IPS-11a (cell line): ENCODE measurements around the gene NXPH1.
A peak's percentile ranks its signal among the peaks of the same experiment; 100 is the strongest.

ENCODE experiments used
- H3K4me3 ChIP-seq: one replicate; pipeline ENCODE4 v1.5.1; 2013; ENCODE audit warnings: low read depth, low read length, control low read depth

Gene NXPH1

DNA sequence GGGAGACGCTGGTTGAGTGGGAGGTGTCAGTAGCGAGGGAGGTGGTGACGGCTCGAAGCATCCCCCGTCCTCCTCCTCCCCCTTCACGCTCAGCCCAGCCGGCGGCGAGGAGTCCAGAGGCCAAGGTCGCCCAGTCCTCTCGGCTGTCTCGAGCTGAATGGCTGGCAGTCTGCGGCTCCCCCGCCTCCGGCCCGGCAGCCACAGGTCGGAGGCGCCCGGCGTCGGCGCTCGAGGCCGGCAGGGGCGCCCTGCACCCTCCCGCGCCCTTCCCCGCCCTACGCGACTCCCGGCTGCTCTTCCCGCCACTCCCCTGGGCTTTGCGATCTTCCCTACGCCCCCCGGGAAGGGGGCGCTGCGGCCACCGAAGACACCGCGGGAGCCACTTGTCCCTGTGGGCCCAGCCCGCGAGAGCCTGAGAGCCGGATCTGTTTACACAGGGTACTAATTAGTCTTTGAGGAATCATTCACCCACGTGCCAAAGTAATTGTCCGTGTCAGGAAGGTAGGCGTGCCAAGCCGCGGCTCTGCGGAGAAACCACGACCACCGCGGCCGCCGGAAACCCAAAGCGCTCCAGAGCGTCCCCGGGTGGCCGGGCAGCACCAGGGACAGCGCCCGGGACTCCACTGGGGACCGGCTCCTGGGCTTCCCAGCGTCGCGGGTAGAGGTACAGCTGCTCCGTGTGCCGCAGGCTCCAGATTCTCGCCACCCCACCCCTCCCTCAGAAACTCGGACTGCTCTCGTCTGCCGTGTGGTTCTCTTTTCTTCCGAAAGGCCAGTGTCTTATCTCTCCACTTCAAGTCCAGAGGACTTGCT, at the start of gene NXPH1:
NXPH1 (plus strand) TSS at position 133 of the 813 bp plus-strand sequence.
- H3K4me3 ChIP-seq, result peak within 1 kb of the TSS; percentile 51

DNA sequence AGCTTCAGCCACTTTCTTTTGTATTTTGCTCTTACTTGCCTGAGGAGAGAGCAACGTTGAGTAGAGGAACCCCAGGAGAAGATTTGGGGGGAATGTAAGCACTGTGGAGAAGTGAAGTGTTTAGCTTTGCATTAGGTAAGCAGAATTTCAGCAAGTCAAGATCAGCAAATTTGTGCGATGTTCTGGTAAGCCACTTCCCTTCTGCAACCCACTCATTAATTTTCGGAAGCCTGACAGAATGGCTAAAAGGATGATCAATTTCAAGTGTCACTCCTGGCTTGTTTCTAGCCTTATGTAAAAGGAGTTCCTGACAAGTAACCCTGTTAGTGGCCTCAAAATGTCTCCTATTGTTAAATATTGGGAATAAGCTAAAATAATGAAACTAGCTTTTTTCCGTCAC, 48.5 kb upstream of the NXPH1 start:
- no peak overlapping the region for H3K4me3 ChIP-seq

DNA sequence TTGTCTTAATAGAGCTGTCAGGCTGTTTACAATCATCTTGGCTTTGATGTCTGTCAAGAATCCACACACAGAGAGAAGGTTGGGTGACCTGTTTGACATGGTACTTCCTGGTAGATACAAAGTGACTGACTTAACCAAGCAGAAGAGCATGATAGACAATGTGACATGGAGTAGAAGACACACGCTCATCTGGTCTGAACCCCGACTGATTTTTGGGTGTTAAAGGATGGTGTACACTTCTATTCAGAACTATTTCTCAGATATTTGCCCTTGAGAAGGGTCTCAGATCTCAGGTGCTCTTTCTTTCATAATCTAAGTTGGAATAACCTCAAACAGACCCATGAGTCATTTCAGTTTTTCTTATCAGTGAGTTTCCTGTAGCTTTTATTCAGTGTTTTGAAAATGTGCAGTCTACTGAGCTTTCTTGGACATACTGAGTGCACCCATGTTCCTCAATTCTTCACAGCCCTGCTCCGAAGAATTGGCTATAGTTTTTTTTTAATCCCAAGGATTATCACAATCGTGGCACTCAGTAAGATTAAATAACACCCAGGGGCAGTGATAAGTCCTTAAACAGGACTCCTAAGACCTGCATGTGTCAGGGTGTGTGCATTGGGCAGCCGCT, 46.4 kb upstream of the NXPH1 start:
- no peak overlapping the region for H3K4me3 ChIP-seq

DNA sequence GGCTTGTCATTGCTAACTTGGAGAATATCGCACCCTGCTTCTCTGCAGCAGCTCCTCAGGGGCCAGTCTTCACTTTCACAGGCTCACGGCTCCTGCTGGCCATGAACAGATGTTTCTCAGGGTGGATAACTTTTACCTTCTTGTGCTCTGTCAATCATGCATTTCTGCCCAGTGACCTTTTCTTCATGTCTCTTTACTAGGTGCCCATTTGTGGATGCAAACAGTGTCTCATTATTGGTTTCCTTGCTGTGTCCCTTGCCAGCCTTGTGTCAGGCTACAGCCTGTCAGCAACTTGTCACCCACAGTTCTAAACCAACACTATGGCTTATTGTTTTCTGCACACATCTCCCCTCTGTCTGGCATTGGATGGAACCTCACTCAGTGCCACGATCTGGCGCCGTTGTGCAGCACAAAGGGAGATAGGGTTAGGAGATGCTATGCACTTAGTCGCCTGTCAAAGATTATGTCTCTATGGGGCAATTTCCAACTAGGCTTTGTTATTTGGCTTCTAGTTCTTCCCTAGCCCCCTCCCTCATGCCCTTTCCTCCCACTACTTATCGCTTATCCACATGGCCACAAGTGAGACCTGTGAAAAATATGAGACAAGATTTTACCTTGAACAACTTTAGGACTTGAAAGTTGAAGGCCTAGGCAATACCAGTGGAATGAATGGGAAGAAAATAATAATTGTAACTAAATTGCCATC, 45.7 kb upstream of the NXPH1 start:
- no peak overlapping the region for H3K4me3 ChIP-seq

DNA sequence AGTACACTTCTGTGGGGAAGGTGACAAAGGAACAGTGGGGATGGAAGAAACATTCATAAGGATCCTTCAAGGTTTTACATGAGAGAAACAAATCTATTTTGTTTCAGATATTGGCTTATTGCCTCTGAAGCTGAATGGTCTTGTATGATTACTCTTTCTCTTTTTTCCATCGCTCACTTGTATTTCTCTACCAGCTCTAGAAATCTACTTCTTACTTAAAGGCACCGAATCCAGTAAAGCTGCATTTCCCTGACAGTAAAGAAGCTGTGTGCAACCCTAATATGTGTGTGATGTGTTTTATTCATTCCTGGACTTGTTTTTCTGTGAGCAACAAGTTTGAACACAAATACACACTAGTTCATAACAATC, 45.2 kb upstream of the NXPH1 start:
- no peak overlapping the region for H3K4me3 ChIP-seq

DNA sequence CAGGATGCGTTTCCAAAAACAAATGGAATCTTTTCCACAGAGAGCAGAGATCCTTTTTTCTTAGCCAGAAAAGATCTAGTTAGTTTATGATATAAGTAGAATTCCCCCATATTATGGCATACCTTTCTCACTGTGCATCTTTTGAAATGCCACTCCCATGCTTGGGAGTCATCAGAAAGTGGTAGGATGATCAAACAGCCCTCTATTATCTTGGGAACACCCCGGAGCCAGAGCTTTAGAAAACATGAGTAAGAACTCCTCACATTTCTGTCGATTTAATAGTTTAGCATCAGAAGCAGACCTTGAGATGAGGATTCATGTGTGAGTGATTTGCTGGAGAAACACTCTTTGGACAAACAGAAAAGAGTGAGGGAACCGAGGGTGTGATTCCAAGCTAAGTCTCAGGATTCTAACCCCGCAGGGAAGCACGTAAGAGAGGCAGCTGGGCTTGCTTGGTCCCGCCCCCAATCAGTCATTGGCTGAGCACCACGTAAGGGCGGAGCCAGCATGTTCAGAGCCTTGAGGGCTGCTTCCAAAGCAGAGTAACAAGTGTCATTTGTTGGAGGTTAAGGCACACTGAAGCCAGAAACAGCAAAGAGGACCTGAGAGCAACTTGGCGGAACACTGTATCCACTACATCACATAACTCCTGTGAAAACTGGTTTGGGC, 43.7 kb upstream of the NXPH1 start:
- no peak overlapping the region for H3K4me3 ChIP-seq

DNA sequence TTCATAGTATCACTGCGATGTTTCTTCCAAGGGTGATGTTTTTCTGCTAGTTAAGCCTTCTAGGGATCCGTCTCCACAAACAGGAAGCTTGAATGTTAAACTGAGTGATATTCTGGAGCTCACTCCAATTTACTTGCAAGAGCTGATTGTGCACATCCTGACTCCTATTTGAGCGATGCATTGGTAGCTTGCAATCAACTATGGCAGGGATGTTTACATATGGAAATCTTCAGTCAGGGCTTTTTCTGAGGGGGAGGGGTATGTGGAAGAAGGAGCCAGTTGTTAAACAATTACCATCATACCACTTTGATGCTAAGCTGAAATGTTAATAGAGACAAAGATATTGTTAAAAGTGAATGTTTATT, 43.2 kb upstream of the NXPH1 start:
- H3K4me3 ChIP-seq, result no peak overlapping the region

DNA sequence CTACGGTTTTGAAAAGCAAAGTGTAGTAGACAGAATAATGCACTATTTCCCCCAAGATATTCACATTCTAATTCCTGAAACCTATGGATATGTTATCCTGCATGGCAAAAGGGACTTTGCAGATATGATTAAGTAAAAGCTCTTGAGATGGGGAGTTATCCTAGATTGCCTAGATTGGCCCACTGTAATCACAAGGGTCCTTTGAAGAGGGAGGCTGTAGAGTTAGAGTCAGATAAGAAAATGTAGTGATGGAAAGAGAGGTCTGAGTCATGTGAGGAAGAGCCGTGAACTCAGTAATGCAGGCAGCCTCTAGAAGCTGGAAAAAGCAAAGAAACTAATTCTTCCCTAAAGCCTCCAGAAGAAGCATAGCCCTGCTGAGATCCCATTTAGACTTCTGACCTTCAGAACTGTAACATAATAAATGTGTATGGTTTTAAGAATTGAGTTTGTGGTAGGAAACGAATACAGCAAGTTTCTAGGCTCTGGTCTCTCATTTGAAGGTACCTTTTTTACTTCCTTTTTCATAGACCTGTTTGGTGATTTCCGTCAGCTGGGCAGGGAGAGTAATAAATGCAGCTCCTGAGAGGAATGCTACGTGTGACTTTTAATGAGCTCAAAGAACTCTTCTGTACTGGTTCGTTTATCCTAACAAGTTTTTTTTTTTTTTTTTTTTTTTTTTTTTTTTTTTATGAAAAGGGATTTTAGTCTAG, 41.9 kb upstream of the NXPH1 start:
- no peak overlapping the region for H3K4me3 ChIP-seq

DNA sequence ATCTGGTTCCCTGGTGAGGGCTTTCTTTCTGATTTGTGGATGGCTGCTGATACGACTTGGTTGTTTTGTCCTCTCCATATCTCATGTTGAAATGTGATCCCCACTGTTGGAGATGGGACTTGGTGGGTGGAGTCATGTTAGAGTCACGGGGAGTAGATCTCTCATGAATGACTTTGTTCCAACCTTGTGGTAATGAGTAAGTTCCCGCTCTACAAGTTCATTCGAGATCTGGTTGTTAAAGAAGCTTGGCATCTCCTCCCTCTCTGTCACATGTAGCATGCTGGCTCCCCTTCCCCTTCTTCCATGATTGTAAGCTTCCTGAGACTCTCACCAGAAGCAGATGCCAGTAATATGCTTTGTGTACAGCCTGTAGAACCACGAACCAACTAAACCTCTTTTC, 37.1 kb upstream of the NXPH1 start:
- H3K4me3 ChIP-seq, result no peak overlapping the region

DNA sequence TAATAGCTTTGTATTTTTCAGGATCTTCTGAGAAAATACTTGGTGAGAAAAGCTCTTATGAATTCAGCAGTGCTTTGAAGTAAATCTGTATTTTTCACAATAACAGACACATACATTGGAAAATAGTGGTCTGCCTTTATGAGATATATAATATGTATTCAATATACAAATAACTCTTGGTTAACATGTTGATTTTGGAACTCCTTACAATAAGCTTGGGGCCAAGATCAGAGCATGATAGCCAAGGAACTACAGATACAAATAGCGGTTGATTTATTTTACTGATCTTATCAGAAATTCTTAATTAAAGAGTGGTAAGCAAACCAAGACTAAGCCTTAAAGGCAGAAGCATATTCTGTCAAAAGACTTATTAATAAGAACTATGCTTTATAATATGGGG, 24.5 kb upstream of the NXPH1 start:
- no peak overlapping the region for H3K4me3 ChIP-seq

DNA sequence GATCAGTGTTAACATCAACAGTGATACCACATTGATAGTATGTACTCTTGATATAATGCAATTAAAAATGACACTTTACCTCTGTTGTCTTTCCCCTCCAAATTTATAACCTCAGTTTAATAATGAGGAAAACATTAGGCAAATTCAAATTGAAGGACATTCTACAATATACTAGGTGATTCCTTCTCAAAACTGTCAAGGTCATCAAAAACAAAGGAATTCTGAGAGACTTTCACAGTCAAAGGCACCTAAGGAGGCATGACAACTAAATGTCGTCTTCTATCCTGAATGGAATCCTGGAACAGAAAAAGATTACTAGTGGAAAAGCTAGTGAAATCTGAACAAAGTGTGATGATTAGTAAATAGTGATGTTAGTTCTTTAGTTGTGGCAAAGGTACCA, 22.3 kb upstream of the NXPH1 start:
- H3K4me3 ChIP-seq, result no peak overlapping the region

DNA sequence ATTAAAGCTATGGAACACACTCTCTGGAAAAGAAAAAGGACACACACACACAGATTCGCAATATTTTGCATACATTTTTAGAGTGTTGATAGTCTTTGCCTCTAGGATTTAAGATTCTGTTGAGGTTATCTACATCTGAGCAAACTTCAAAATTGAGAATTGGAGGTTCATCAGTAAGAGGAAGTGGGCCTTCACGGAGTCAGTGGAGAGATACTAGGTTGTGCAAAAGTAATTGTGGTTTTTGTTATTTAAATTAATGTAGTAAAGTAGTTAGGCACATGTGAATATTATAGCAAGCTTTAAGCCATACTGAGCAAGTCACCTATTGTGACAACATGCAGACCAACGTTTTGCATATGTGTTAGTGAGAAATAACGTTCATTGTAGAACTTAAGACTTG, 19.8 kb upstream of the NXPH1 start:
- no peak overlapping the region for H3K4me3 ChIP-seq

DNA sequence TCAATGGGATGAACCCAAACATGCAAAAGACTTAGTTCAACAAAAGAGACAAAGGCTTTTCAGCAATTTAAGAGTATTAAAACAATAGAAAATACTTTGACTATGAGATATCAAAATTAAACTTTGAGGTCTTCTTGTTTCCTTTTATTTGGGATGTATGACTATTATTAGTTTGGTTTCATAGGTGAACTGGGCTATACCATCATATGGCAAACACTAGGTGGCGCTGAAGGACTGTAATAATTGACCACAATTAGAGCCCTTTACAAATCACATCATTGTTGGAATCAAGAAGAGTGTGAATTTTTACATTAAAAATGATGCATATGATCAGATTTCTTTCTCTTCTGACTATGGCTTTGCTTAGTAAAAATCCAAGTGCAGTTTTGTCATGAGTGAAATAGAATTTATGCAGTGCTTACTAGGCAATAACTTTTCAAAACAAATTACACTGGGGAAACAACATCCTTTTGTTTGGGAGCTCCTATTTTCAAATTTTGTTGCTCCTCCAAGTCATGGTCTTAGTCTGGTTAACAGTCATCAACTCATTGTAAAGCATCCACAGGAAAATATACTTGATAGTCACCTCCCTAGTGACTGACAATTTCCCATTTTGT, 14.7 kb upstream of the NXPH1 start:
- H3K4me3 ChIP-seq, result no peak overlapping the region

DNA sequence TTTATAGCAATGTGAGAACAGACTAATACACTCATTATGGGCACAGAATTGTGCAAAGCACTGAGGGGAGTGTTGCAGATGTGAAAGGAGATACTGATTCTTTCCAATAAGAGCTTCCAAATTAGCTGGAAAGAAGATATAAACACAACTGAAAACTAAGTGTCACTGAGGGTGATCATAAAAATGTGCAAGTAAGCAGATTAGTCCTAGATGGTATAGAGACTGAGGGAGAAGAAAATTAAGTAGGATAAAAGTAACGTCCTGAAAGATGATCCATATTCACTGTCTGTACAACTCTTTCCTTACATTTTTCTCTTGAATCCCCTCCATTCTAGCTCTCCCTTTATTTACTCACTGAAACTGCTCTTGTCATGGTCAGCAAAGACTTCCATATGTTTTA, 11.2 kb upstream of the NXPH1 start:
- no peak overlapping the region for H3K4me3 ChIP-seq

DNA sequence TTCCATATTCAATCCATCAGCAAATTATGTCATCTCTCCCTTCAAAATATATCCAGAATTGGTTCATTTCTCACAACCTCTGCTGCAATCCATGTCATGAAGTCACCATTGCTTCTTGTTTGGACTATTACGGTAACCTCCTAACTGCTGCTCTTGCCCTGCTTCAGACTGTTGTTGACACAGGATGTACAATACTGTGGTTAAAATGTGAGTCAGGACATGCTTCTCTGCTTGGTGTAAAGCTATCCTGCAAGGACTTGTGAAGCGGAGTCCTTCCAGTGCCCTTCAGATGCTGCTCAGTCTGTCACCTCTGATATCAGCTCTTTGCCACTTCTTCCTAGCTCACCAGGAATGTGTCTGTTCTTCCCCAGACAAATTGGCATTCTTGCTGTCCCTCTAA, 10.4 kb upstream of the NXPH1 start:
- H3K4me3 ChIP-seq, result no peak overlapping the region

DNA sequence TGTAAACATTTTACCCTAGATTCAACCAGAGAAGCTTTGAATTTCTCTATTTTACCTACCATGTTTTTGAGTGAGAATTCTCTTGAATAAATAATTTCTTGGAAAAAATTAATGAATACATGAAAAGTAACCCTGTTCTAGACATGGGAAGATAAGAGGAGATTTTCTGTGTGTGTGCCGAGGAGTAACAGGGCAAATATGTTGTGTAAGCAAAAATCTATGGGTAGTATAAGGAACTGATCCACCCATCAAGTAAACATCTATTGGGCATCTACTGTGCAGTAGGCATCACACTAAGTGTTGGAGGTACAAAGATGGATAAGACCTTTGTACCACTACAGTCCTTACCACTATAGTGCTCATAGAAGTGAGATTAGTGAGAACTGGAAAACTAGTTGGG, 8.2 kb upstream of the NXPH1 start:
- no peak overlapping the region for H3K4me3 ChIP-seq

DNA sequence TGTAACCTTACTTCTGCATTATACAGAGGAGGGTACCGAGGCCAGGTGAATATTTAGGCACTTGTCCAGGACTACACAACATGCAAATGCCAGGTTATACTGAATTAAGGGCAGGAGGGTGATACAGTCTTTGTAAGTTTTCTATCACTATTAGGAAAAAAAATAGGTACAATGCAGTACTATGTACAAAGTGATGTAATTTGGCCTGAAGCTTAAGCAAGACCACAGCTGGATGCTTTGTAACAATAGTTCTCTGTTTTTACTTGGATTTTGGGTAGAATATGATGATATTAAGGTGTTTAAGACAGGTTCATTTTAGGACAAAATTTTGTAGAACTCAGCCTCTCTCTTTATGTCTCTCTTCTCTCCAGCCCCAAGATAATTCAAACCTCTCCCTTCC, 2.8 kb upstream of the NXPH1 start:
- H3K4me3 ChIP-seq, result no peak overlapping the region

DNA sequence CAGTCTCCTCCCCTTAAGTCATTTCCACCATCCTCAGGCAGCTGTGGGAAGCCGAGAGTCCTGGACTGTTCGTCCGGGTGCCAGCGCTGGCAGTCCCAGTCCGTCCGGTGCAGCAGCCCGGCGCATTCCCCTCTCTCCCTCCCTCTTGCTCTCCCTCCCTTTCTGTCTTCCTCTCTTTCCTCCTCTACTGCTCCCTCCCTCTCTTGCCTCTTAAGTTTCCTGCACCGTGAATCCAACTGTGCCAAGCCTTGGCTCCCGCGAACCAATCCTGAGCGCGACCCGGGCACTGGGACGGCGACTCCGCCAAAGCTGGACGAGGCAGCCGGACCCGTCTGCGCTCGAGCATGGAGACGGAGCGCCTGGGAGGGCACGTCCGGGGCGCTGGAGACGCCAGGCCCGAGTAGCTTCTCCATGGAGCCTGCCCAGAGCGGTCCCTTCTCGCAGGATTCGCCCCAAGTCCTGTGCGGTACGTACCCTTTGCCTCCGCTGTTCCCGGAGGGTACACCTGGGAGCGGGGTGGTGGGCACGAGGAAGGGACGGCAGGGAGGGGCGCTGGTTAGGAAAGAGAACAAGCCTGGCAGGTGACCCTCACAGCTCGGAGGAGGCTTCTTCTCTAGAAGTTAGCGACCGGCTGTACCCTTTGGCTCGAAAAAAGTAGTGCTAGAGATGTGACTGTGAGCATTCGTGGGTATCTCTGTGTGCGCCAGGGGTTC, 1.0 kb downstream of the NXPH1 start:
- H3K4me3 ChIP-seq, result peak overlapping the region; percentile 51

DNA sequence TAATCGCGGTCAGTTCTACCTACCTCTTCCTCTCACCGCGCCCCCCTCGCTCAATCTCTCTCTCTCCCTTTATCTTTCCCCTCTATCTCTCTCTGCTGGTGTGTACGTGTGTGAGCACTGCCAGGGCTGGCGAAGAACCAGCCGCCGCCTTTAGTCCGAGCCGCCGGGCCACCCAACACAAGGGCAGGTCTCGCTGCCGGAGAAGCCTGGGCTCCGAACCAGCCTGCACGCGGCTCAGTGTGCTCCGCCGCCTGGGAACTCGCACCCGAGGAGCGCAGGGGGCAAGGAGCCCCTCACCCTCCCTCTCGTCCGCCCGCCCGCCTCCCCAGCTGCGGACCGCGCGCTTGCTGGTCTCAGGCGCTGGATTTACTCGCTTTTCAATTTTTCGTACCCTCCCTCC, 1.7 kb downstream of the NXPH1 start:
- H3K4me3 ChIP-seq, result peak overlapping the region; percentile 51
